GM21360 (cell line): ENCODE results near the gene RBM19.
"Not testable (repeated sequence)": the region's sequence is repeated elsewhere in the genome, so short reads cannot be mapped to it uniquely, and the experiment has no call there.

ENCODE experiments used
- ATAC-seq: cut with Tn5 transposase; IDR thresholded peaks from one replicate; pipeline ENCODE4 v1.9.1; 2021; ENCODE audit warnings: mild to moderate bottlenecking, moderate library complexity; ENCODE audit not compliant: unreplicated experiment

RBM19 gene

GRCh38 chr12:113908584-113909100, 57.5 kb downstream of the RBM19 start:
- ATAC-seq, result no peak

DNA sequence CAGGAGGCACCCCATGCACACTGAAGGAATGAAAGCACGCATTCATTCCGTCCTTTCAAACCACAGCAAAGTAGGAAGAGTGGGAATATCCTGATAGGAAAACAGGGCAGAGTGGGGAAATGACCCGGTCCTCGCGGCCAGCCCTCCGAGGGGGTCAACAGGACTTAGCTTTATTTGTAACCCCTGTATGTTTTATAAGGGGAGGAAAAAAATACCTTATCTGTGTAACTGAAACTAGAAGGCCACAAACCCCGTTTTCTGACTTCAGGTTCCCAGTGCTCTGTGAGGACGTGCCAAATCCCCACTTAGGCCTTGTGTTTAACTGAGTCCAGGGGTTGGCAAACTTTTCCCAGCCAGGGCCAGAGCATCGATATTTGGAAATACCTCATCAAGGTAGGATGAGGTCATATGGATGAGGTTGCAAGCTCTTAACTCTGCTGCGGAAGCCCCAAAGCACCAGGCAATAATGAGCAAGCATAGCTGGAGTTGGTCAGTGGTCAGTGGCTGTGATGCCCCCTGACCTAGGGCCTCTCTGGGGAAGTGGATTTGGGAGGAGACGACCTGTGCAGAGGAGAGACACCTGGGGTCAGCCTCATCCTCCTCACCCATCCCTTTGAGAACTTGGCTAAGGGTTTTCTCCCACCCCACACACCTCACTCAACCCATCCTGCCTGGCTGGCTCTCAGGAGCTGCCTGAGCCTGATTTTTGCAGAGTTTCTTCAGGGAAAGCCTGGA, 58.5 kb downstream of the RBM19 start:
- no peak for ATAC-seq

GRCh38 chr12:113906411-113907200, 59.5 kb downstream of the RBM19 start:
- no peak for ATAC-seq

- no peak for ATAC-seq
These were observed 60.3 kb downstream of the RBM19 start for GRCh38 chr12:113905829-113906228.

DNA sequence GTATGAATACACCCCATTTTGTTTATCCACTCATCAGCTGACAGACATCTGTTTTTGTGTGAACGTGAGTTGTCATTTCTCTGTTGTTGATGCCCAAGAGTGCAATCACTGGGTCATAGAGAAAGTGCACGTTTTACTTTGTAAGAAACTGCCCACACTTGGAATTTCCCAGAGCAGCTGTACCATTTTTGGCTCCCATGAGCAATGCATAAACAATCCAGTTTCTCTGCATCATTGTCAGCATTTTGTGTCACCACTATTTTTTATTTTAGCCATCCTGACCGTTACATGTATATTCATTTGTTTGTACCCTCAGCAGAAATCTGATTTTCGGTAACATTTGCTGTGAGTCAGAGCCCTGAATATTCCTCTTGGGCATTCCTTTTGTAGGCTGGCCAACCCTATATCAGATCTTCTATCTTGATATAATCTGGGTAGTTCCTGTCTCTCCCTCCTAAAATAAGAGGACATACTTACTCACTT, 62.7 kb downstream of the RBM19 start:
- no peak for ATAC-seq

DNA sequence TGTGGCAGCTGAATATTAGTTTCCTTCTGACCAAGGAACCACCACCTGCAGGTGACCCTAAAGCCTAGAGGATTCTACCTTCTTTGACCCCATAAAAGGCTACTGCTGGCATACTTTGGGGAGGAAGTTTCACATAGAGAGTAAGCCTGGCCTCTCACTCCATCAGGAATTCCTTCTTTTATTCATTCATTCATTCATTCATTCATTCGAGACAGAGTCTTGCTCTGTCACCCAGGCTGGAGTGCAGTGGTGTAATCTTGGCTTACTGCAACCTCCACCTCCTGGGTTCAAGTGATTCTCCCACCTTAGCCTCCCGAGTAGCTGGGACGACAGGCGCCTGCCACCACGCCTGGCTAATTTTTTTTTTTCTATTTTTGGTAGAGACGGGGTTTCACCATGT, 64.8 kb downstream of the RBM19 start:
- ATAC-seq, result not testable (repeated sequence)

DNA sequence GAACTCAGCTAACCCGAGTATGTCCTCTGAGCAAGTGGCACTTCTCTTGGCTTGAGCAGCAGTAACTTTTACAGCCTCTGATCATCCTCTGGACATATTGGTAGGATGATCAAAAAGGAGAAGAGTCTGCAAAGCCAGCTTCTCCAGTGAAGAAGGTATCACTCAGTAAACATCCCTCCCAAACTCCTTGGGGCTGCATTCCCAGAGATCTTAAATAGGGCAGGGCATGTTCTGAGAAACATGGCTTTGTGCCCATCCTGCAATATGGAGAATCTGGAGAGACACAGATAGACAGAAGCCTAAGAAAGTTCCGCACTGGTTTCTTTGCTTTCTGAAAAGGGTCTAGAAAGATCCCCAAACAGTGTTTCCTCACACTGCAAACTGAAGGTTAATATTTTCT, 65.4 kb downstream of the RBM19 start:
- no peak for ATAC-seq

GRCh38 chr12:113899561-113900471, 66.3 kb downstream of the RBM19 start:
- no peak for ATAC-seq

- ATAC-seq, result no peak
These were observed 67.0 kb downstream of the RBM19 start for GRCh38 chr12:113899042-113899560.

GRCh38 chr12:113898466-113898865, 67.7 kb downstream of the RBM19 start:
- ATAC-seq, result no peak

DNA sequence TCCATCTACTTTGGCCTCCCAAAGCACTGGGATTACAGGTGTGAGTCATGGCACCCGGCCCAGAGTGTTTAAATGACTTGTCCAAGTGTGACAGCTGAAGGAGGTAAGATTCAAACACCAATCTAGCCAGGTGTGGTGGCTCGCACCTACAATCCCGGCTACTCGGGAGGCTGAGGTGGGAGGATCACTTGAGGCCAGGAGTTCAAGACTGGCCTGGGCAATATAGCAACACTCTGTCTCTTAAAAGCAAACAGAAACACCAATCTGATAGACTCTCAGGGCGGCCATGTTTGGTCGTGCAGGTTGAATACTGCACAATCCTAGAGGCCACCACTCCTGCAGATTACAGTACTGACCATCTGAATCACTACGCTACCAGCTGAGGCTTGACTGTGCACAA, 68.7 kb downstream of the RBM19 start:
- no peak for ATAC-seq

DNA sequence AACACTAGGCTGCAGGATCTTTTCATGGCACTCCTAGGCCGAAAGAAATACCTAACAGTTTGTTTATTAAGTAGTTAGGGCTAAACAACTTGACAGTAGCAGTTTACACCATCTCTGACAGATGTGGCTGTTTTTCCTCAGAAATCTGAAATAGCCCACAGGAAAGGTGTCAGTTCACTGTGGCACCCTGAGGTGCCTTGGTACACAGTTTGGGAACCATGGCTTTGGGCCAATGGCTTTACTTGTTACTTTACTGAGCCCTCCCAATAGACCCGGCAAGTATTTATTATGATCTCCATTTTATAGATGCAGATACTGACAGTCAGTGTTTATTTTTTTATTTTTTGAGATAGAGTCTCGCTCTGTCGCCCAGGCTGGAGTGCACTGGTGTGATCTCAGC, 69.3 kb downstream of the RBM19 start:
- no peak for ATAC-seq

DNA sequence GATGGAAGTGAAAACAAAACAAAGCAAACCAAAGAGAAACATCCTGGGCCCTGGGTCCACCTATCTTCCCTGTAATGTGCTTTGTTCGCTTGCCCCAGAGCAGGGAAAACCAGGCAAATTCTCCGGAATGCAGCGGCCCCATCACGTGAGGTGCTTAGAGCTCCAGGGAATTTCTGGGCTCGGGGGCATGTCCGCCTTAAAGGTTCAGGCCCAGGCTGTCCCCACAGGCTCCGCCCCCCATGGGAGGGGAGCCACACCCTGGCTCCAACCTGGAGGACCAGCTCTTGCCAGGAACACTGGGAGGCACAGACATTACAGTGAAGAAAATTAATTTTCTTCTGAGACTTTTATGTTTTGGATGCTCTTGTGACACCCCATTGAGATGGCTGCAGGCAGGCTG, 69.9 kb downstream of the RBM19 start:
- ATAC-seq, result no peak

DNA sequence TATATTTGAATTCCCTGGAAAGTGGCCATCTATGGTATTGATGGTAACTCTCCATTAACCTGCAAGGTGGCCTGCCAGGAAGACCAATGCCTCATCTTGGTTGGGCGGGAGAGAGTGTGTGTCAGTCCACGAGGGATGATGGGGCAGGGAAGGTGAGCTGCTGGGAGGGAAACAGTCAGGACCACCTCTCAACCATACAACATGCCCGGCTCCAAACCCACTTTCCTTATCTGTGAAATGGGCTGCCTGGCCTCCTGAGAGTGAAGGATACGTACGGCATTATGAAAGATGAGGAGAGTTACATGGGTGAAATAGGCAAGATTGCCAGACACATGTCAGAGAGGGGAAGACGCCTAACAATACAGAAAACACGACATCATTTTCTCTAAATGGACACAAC, 70.9 kb downstream of the RBM19 start:
- ATAC-seq, result no peak

DNA sequence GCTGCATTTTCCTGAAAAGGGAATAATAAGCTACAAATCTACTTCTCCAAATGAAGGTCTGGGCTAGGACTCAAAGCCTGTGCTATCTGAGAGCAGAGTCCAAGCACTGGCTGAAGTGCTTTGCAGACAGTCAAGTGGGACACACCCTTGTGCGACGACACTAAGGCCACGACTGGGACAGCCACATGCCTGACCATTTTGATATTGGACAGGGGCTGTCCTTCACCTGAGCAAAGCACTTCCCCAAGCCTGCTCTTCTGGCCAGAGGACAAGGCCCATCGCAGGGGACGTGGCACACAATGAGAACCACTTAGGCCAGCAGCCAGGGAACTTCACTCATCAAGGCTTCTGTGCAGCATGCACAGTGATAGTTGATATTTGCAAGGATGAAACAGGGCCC, 71.4 kb downstream of the RBM19 start:
- no peak for ATAC-seq

DNA sequence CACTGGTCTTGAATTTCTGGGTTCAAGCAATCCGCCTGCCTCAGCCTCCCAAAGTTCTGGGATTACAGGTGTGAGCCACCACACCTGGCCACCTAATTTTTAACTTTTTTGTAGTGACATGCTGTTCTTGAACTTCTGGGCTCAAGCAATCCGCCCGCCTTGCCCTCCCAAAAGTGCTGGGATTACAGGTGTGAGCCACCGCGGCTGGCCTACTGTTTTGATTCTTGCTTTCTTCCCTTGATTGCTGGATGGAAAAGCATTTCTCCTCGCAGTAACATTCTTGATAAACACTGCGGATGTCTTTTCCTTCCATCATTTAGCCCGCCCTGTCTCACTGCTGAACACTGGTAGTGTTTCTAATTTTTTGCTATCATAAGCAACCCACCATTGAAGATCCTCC, 72.9 kb downstream of the RBM19 start:
- no peak for ATAC-seq

DNA sequence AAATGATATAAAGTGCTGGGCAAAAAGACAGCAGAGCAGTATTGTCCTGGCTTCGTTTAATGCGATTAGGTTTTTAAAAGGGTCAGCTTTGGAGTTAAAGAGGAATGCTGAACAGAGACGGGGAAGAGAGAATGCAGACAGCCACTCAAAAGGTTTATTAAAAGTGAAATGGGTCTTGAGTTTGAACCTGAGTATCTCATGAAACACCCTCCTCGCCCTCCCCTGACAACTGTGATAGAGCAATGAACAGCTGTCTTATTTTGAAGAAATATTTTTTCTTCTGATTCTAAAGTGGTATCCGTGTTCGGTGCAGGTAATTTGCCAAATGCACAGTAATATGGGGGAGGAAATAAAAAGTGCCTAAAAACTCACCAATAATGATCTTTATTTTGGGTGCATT, 73.6 kb downstream of the RBM19 start:
- no peak for ATAC-seq

DNA sequence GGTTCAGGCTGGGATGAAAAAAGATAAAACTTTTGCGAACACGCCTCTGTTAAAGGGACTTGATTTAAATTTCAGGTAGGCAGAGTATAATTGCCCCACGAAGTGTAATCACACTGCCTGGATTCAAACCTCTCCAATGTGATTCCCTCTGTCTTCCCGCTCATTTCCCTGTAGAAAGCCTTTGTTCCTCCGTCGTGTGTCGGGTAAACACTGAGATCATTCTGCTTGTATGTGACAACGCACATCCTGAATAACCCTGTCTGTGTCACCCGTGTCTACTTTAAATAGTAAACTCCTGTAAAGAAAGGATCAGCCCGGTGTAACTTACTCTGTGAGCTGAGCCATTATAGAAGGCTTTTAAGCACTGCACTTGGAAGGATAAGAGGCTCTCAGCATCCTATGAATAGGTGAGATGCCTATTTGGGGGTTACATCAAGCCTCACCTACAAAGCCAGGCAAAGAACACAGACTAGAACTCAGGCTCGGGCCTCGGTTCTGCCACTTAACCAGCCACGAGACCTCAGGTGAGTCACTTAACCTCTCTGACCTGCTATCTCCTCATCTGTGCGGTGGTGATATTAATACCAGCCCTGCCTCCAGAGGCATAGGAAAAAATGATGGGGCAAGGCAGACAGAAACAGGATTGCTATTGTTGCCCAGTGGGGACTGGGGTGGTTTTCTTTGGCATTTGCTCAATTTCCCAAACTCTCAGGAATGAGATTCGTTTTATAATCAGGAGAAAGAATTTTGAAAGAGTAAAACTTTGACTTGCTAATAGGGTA, 74.2 kb downstream of the RBM19 start:
- ATAC-seq, result no peak

GRCh38 chr12:113891167-113891692, 74.9 kb downstream of the RBM19 start:
- ATAC-seq, result no peak
